Fibroblast of lung (primary cell): ENCODE data around the gene S100A7A. TPM values are rescaled to one million over a fixed set of nuclear protein-coding genes. Genes with fewer than 3 reads are reported as not detected.

Experiments used
- DNase-seq, 2 donors: peaks; one replicate each; pipeline versions ENCODE4 v3.0.0 to v3.0.0-alpha.2; 2010; ENCODE audit warnings: low read depth in 2 of 2
- H2AFZ ChIP-seq: 2 replicates; pipeline ENCODE4 v1.5.1; 2012; ENCODE audit warnings: low read length, control low read depth, inconsistent platforms
- H3K27ac ChIP-seq: 2 replicates; pipeline ENCODE4 v1.5.1; 2011; ENCODE audit warnings: low read length, control low read depth; ENCODE audit not compliant: insufficient read depth
- H3K27me3 ChIP-seq: 2 replicates; pipeline ENCODE4 v1.5.1; 2011; ENCODE audit warnings: mild to moderate bottlenecking, low read length; ENCODE audit not compliant: control insufficient read depth, insufficient read depth
- H3K36me3 ChIP-seq: 2 replicates; pipeline ENCODE4 v1.5.1; 2011; ENCODE audit warnings: low read length; ENCODE audit not compliant: control insufficient read depth, insufficient read depth
- H3K4me1 ChIP-seq: 2 replicates; pipeline ENCODE4 v1.5.1; 2011; ENCODE audit warnings: low read length; ENCODE audit not compliant: control insufficient read depth, insufficient read depth; ENCODE audit errors: extremely low read depth
- H3K4me2 ChIP-seq: 2 replicates; pipeline ENCODE4 v1.5.1; 2011; ENCODE audit warnings: low read length, control low read depth; ENCODE audit not compliant: insufficient read depth; ENCODE audit errors: extremely low read depth
- H3K4me3 ChIP-seq, 4 experiments: fragments of 200-600 bp in 1 of 4; sonication (generic) in 1 of 4; replicated peaks in 1 of 4; 2 replicates each; pipeline ENCODE4 v1.5.1; 2011 to 2016; ENCODE audit warnings: low read length in 4 of 4, low read depth in 3 of 4, mild to moderate bottlenecking in 3 of 4, control low read depth in 2 of 4, inconsistent platforms in 1 of 4, mixed read lengths in 1 of 4; ENCODE audit not compliant: insufficient read depth in 1 of 4; ENCODE audit errors: control extremely low read depth in 1 of 4
- H3K79me2 ChIP-seq: 2 replicates; pipeline ENCODE4 v1.5.1; 2012; ENCODE audit warnings: mild to moderate bottlenecking, low read length, inconsistent platforms; ENCODE audit not compliant: control insufficient read depth, insufficient read depth
- H3K9ac ChIP-seq: 2 replicates; pipeline ENCODE4 v1.5.1; 2011; ENCODE audit warnings: mild to moderate bottlenecking, low read length, control low read depth; ENCODE audit not compliant: insufficient read depth
- H3K9me3 ChIP-seq: 2 replicates; pipeline ENCODE4 v1.5.1; 2012; ENCODE audit warnings: low read depth, low read length; ENCODE audit not compliant: control insufficient read depth, insufficient read depth
- H4K20me1 ChIP-seq: 2 replicates; pipeline ENCODE4 v1.5.1; 2011; ENCODE audit warnings: low read length; ENCODE audit not compliant: control insufficient read depth, insufficient read depth; ENCODE audit errors: extremely low read depth
- EZH2 ChIP-seq: IDR thresholded peaks from 2 replicates; pipeline ENCODE4 v1.5.1; 2012; ENCODE audit warnings: low read length, control low read depth, mild to moderate bottlenecking; ENCODE audit errors: missing control alignments
- polyA plus RNA-seq, 2 donors: library from polyadenylated mRNA; depleted of rRNA in 1 of 2; stranded (reverse) in 1 of 2; unstranded in 1 of 2; fragments of >200 nt; gene quantifications; 2 replicates each; pipeline ENCODE4 v1.2.1, GENCODE V29; 2011 to 2012; ENCODE audit warnings: missing spikeins in 1 of 2
- total RNA-seq: library from RNA; depleted of rRNA; stranded (reverse); fragments of >200 nt; gene quantifications from 2 replicates; pipeline ENCODE4 v1.2.1, GENCODE V29; 2014
- TF ChIP-seq, protein P1 (sequence below), 2 donors: IDR thresholded peaks in 1 of 2; conservative IDR thresholded peaks in 1 of 2; 1 replicate in 1 of 2; 2 replicates in 1 of 2; pipeline ENCODE4 v1.5.1; 2011 to 2012; ENCODE audit warnings: low read length in 2 of 2, control low read depth in 1 of 2, inconsistent platforms in 1 of 2, low read depth in 1 of 2, mild to moderate bottlenecking in 1 of 2

Gene S100A7A
- total and polyA plus RNA-seq, 2 donors (not counting 1 experiment from before 2014, with no cell fraction given) = not detected

- H3K36me3 ChIP-seq = no peaks in the 10 kb centered on the region
- no peaks in the 10 kb centered on the region for H4K20me1 ChIP-seq
- no peak overlapping the region for H3K4me2 ChIP-seq
- no peak for TF ChIP-seq EZH2
- TF ChIP-seq, protein P1, sequence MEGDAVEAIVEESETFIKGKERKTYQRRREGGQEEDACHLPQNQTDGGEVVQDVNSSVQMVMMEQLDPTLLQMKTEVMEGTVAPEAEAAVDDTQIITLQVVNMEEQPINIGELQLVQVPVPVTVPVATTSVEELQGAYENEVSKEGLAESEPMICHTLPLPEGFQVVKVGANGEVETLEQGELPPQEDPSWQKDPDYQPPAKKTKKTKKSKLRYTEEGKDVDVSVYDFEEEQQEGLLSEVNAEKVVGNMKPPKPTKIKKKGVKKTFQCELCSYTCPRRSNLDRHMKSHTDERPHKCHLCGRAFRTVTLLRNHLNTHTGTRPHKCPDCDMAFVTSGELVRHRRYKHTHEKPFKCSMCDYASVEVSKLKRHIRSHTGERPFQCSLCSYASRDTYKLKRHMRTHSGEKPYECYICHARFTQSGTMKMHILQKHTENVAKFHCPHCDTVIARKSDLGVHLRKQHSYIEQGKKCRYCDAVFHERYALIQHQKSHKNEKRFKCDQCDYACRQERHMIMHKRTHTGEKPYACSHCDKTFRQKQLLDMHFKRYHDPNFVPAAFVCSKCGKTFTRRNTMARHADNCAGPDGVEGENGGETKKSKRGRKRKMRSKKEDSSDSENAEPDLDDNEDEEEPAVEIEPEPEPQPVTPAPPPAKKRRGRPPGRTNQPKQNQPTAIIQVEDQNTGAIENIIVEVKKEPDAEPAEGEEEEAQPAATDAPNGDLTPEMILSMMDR (conservative IDR thresholded peaks at IDR 0.05 in 1 of 2, IDR thresholded peaks at IDR 0.05 in 1 of 2; ENCODE audit: low read depth in 1 of 2, low read length in 2 of 2) = no peak
- no peaks in the 10 kb centered on the region for H3K27me3 ChIP-seq
- H3K9me3 ChIP-seq = no peaks in the 10 kb centered on the region
- H3K27ac ChIP-seq = no peak overlapping the region
- DNase-seq = no peak
- no peak overlapping the region for H3K4me3 ChIP-seq
- no peaks in the 10 kb centered on the region for H3K4me1 ChIP-seq
- no peak overlapping the region for H3K9ac ChIP-seq
- H2AFZ ChIP-seq = no peak overlapping the region
- H3K79me2 ChIP-seq = no peaks in the 10 kb centered on the region
These were observed 11.8 kb downstream of the S100A7A start for GRCh38 chr1:153428073-153428638.

GRCh38 chr1:153428791-153429190 is 12.5 kb downstream of the S100A7A start:
- Histone ChIP-seq H3K9ac (no peak overlapping the region), H3K36me3 (no peaks in the 10 kb centered on the region), H3K4me3 (no peak overlapping the region), H3K27me3 (no peaks in the 10 kb centered on the region), H3K27ac (no peak overlapping the region), H3K4me1 (no peaks in the 10 kb centered on the region), H3K79me2 (no peaks in the 10 kb centered on the region), H4K20me1 (no peaks in the 10 kb centered on the region), H3K9me3 (no peaks in the 10 kb centered on the region), H2AFZ (no peak overlapping the region), H3K4me2 (no peak overlapping the region)
- DNase-seq = no peak
- TF ChIP-seq, protein P1 (conservative IDR thresholded peaks at IDR 0.05 in 1 of 2, IDR thresholded peaks at IDR 0.05 in 1 of 2; ENCODE audit: low read depth in 1 of 2, low read length in 2 of 2) = no peak
- no peak for TF ChIP-seq EZH2

GRCh38 chr1:153429266-153430165 is 13.2 kb downstream of the S100A7A start:
- TF ChIP-seq, protein P1 (conservative IDR thresholded peaks at IDR 0.05 in 1 of 2, IDR thresholded peaks at IDR 0.05 in 1 of 2; ENCODE audit: low read depth in 1 of 2, low read length in 2 of 2) = no peak
- no peak for TF ChIP-seq EZH2
- H3K27me3 ChIP-seq = no peaks in the 10 kb centered on the region
- no peak overlapping the region for H3K4me3 ChIP-seq
- H3K4me2 ChIP-seq = no peak overlapping the region
- no peaks in the 10 kb centered on the region for H3K36me3 ChIP-seq
- H3K4me1 ChIP-seq = no peaks in the 10 kb centered on the region
- H4K20me1 ChIP-seq = no peaks in the 10 kb centered on the region
- no peak overlapping the region for H3K9ac ChIP-seq
- H2AFZ ChIP-seq = no peak overlapping the region
- no peaks in the 10 kb centered on the region for H3K9me3 ChIP-seq
- H3K27ac ChIP-seq = no peak overlapping the region
- DNase-seq = no peak
- H3K79me2 ChIP-seq = no peaks in the 10 kb centered on the region
